ENCODE data around the gene KLHL30.

The KLHL30 gene

DNA sequence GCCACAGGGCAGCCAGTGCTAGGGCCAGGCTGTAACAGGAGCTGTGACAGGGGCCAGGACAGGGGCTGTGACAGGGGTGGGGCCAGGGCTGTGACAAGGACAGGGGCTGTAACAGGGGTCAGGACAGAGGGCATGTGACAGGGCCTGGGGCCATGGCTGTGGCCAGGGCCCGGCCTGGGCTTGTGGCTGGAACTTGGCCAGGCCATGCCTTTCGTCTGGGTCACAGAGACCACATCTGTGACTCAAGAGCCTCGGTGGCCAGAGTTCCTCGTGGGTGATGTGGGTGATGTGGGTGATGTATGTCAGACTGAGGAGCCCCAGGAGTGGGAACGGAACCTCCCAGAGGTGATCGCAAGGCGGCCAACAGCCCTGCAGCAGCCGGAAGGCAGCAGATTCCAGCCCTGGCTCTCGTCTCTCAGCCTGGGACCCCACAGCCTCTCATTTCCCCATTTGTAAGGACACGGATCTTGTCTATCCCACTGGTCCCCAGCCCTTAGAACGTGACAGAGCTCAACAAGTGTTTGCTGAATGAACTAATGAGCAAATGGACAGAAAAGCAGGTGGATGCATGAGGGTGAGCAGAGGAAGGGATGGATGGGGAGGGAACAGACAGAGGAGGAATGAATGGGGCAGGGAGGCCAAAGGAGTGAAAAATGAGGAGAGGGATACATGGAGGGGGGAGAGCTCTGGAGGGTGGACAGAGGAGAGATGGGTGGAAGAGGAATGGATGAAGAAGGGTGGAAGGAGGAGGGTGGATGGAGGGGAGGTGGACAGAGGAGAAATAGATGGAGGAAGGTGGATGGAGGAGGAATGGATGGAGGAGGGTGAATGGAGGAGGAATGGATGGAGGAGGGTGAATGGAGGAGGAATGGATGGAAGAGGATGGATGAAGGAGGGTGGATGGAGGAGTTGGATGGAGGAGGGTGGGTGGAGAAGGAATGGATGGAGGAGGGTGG is 21.0 kb upstream of the KLHL30 start:
- TF ChIP-seq, protein P1, sequence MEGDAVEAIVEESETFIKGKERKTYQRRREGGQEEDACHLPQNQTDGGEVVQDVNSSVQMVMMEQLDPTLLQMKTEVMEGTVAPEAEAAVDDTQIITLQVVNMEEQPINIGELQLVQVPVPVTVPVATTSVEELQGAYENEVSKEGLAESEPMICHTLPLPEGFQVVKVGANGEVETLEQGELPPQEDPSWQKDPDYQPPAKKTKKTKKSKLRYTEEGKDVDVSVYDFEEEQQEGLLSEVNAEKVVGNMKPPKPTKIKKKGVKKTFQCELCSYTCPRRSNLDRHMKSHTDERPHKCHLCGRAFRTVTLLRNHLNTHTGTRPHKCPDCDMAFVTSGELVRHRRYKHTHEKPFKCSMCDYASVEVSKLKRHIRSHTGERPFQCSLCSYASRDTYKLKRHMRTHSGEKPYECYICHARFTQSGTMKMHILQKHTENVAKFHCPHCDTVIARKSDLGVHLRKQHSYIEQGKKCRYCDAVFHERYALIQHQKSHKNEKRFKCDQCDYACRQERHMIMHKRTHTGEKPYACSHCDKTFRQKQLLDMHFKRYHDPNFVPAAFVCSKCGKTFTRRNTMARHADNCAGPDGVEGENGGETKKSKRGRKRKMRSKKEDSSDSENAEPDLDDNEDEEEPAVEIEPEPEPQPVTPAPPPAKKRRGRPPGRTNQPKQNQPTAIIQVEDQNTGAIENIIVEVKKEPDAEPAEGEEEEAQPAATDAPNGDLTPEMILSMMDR (IDR thresholded peaks at IDR 0.05; ENCODE audit: low read depth, low read length), result no peak
- no peak overlapping the region for H3K4me3 ChIP-seq (ENCODE audit: low read depth, low read length)

GRCh38 chr2:238119756-238120462 is 18.6 kb upstream of the KLHL30 start:
- TF ChIP-seq, protein P1 (IDR thresholded peaks at IDR 0.05; ENCODE audit: low read depth, low read length), result no peak
- no peak overlapping the region for H3K4me3 ChIP-seq (ENCODE audit: low read depth, low read length)

GRCh38 chr2:238120463-238121298 is 17.8 kb upstream of the KLHL30 start:
- TF ChIP-seq, protein P1 (IDR thresholded peaks at IDR 0.05; ENCODE audit: low read depth, low read length), result no peak
- no peak overlapping the region for H3K4me3 ChIP-seq (ENCODE audit: low read depth, low read length)

- no peak overlapping the region for H3K4me3 ChIP-seq (ENCODE audit: low read depth, low read length)
- TF ChIP-seq, protein P1 (IDR thresholded peaks at IDR 0.05; ENCODE audit: low read depth, low read length), result no peak
Measured at GRCh38 chr2:238121511-238122286, 16.8 kb upstream of the KLHL30 start.

DNA sequence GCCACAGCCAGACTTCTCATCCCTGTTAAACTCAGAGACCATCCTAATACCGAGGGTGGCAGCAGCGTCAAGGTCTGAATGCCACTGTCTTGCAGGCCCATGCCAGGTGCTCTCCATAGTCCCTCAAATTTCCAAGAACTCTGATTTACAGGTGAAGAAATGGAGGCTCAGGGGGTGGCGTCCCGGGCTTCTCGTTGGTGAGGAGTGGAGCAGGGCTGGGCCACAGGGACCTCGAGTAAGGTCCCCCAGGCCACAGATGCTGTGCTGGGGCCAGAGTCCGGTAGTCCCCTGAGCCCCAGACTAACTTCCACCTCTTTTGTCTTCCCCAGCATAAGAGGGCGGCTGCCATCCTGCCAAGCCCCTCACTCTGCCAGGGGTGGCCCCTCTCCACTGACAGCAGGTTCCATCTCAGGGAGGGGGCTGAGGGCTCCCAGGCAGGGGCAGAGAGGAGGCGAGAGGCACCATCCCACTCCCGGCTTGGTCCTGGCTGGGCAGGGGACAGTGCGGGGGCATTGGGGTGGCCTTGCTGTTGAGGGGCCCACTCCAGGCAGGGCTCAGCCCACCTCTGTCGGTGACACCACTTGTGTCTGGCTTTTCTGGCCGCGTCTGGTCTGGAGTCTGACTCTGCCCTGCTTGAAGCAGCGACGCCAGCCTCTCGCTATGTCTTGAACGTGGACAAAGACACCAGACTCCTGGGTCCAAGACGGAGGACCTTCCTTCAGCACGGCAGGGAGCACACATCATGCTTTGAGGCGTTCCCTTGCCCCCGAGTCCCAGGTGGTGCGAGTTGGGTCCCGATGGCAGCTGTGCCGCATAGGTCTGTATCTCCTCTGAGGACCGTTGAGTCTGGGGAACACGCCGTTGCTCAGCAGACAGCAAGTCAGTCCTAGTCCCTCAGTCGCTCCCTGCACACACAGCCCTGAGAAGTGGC is 15.9 kb upstream of the KLHL30 start:
- H3K4me3 ChIP-seq (ENCODE audit: low read depth, low read length), result no peak overlapping the region
- TF ChIP-seq, protein P1 (IDR thresholded peaks at IDR 0.05; ENCODE audit: low read depth, low read length), result no peak
